GM18498 (cell line): ENCODE measurements around the gene ATM.

Experiments
- ATAC-seq: cut with Tn5 transposase; IDR thresholded peaks from one replicate; pipeline ENCODE4 v1.9.1; 2021; ENCODE audit warnings: mild to moderate bottlenecking, moderate library complexity; ENCODE audit not compliant: unreplicated experiment

ATM gene

DNA sequence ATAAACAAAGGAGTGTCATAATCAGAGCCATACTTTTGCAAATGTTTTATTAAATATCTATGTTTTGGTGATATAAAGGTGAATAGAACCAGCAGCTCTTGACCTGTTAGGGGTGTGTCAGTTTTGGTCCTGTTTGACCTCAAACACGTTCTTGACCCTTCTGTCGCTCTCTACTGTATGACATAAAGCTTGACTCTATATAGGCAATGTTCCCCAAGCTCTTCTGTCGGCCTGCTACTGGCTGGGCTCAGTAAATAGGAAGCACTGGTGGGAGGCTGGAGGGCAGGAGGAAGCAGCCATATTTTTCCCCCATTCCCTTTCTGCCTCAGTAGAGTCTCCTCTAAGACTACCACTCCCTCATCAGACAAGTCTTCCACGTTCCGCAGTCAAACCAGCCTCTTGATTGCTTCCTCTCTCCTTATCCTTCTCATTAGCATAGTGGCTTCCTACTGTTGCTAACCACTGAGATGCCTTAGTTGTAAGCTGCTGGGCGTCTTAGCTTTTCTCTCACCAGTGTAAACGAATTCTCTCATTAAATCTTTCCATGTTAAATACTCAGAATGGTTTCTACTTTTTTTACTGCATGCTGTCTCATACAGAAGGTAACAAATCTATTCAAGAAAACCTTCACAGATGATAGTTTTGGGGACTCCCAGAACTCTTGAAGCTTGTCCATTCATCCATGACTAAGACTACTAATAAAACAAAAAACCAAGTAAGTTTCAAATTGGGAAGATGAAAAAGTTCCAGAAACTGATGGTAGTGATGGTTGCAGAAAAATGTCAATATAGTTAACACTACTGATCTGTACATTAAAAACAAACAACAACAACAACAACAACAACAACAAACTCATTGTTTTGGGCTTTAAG, 3.7 kb upstream of the ATM start:
- no peak for ATAC-seq

DNA sequence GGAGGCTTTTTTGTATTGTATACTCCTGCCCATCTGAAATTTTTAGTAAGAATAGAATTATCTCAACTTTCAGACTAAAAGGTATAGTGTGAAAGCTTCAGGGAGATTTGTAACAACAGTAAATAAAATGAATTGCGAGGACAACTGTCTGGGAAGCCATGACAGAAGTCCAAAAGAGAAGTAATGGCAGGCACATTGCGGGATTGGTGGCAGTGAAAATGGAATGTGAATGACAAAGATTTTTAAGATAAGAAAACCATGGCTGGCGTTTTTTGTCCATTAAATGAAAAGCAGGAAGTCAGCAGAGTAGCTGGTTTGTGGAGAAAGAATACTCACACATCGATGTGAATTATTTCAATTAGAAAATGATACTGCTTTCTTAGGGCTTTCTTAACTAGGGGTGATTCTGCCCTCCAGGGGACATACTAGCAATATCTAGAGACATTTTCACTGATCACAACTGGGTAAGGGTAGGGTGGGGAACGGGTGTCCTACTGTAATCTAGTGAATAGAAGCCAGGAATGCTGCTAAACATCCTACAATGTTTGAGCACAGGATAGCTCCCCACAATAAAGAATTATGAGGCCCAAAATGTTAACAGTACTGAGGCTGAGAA, 2.0 kb upstream of the ATM start:
- no peak for ATAC-seq

DNA sequence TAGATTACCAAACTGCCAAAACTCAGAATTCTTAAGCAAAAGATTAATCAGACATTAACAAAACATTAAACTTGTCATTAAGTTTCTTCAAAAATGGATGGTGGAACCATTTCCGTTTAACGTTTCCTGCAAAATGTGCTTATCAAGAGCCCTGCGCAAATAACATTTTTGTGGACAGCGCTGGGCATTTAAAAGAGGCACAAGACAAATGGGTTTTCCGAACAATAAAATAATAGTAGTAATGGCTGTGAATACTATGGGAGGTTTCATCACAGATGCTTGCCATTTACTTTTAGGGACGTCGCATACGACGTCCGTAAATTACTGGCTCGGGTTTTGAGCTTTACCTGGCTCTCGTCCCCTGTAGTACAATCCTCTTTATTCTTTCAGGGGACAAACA, 1.5 kb upstream of the ATM start:
- no peak for ATAC-seq

DNA sequence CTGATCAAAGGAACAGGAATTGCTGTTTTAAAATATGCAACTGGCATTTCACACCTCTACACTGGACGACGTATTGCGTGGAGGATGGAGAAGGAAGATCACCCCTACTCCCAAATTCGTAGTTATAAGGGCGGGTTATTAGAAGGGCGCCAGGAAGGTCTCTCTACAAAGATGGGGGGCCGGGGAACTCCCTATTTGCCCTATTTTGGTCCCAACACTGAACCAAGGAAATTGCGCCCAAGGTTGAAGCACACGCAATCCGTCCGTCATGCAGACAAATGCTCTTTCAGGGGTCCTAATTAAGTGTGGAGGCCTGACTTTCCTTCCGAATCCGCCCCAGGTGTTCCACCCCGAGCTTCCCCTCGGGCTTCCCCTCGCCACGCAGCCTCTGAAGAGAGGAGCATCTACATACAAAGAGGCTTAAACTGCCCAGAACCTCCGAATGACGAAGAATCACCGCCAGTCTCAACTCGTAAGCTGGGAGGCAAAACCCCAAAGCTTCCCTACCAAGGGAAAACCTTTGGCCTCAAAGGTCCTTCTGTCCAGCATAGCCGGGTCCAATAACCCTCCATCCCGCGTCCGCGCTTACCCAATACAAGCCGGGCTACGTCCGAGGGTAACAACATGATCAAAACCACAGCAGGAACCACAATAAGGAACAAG, 825 bp upstream of the ATM start:
- ATAC-seq = no peak

DNA sequence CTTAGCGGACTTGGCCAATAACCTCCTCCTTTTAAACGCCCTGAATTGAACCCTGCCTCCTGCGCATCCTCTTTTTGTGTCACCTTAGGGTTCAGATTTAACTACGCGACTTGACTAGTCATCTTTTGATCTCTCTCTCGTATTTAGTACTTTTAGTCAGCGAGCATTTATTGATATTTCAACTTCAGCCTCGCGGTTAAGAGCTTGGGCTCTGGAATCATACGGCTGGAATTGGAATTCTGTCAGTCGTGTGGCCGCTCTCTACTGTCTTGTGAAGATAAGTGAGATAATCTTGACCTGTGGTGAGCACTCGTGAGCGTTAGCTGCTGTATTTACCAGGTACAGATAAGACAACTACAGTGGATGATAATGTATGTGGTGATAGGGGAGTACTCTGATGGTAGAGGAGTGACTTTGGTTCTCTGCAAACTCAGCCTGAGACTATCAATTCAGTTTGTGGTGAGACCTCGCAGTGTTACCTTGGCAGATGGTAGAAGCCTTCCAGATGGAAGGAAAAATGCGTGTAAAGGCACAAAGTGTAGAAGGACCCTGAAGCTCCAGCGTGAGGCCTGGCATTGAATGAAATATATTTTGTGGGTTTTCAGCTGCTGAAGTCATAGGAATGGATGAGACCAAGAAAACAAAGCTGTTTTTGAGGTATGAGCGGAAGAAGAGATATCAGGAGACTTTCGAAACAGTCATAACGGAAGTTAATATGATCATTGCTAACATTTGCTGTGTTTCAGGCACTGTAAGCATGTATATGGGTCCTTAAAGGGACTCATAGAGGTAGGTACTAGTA, 682 bp downstream of the ATM start:
- ATAC-seq = peak; percentile 26

DNA sequence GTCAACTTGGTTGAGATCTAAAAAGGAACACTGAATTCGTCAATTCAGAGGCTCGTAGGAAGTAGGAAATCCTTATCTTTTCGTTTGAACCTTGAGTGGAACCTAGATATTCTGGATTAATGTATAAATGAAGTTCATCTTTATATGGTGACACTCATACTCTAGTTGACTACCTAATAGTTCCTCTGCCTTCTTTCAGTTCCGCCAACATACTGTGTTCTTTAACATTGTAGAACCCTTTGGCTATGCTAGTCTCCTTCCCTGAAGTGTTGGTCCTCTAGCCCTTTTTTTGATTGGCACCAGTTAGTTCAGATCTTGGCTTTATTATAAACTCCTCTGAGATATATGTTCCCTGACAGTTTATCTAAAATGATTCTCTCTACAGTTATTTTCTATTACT, 1.5 kb downstream of the ATM start:
- no peak for ATAC-seq

DNA sequence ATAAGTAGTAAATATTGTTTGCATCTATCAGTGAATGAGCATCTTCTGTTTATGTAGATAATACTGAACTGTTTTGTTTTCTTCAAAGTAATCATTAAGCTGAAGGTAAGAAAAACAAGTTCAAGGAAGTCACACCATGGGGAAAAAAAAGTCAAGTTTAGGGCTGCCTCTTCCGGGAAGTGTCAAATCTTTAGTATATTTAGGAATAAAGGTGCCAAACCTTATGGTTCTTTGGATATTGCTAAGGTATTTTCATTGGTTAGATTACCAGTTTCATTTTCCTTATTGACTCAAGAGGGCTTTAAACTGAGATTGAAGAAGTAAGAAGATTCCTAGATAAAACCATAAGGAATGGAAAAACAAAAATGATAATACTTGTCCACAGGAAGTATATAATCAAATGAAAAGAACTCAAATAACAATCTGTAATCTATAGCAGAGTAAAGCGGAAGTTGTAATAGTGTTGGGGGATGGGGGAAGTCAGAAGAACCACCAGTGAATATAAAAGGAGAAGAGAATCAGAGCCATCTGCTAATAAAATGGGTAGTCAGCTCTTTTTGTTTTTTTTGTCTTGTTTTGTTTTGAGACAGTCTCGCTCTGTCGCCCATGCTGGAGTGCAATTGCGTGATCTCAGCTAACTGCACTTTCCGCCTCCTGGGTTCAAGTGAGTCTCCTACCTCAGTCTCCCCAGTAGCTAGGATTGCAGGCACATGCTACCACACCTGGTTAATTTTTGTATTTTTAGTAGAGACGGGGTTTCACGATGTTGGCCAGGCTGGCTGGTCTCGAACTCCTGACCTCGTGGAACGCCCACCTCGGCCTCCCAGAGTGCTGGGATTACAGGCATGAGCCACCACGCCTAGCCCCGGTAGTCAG, 2.3 kb downstream of the ATM start:
- ATAC-seq = no peak

DNA sequence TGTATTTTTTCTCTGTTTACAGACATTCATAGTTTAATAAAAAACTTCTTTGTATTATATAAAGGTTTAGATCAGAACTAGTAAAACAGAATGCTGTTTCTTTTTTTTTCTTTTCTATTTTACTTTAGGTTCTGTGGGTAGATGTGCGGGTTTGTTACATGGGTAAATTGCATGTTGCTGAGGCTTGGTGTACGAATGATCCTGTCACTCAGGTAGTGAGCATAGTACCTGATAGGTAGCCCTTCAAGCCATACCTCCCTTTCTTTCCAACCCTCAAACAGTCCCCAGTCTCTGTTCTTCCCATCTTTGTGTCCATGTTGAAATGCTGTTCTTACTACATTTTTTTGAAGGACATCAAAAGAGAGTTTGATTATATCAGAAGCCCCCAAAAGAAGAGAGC, 3.2 kb downstream of the ATM start:
- ATAC-seq = no peak

DNA sequence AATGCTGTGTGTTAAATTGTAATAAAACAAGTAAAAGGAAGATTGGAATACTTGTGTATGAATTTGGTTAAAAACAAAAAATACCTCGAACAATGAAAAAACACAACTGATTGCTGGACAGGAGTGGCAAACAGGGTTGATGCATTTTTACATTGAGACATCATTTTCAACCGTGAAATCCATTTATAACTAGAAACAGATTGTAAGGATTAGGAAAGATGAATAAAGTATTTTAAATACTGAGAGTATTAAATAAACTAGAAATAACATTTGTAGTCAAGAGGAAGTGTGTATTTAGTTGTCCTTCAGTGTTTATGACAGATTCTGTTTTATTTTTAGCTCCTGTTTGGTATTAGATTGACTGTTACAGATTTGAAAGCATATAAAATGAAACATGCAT, 5.4 kb downstream of the ATM start:
- no peak for ATAC-seq

DNA sequence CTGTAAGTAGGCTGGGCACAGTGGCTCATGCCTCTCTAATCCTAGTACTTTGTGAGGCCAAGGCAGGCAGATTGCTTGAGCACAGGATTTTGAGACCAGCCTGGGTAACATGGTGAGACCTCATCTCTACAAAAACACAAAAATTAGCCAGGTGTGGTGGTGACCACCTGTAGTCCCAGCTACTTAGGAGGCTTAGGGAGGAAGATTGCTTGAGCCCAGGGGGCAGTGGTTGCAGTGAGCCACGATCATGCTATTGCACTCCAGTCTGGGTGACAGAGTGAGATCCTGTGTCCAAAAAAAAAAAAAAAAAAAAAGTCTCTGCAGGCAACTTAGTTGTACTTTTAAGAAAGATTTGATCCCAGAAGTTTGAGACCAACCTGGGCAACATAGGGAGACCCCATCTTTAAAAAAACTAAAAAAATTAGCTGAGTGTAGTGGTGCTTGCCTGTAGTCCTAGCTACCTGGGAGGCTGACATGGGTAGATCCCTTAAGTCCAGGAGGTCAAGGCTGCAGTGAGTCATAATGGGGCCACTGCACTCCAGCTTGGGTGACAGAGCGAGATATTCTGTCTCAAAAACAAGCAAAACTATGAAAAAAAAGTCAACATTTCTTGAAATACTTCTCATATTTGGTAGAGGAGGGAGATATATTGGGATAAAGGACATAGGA, 10.5 kb downstream of the ATM start:
- no peak for ATAC-seq

DNA sequence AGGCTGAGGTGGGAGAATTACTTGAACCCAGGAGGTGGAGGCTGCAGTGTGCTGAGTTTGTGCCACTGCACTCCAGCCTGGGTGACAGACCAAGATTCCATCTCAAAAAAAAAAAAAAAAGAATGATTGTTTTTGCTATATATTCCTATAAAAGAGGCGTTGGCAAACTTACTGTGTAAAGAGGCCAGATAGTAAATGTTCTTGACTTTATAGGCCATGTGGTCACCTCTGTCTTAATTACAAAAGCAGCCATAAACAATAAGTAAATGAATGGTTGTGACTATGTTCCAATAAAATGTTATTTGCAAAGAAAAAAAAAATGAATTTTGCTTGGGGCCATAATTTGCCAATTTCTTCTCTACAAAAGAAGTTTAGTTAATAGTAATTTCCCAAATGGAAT, 12.3 kb downstream of the ATM start:
- no peak for ATAC-seq

DNA sequence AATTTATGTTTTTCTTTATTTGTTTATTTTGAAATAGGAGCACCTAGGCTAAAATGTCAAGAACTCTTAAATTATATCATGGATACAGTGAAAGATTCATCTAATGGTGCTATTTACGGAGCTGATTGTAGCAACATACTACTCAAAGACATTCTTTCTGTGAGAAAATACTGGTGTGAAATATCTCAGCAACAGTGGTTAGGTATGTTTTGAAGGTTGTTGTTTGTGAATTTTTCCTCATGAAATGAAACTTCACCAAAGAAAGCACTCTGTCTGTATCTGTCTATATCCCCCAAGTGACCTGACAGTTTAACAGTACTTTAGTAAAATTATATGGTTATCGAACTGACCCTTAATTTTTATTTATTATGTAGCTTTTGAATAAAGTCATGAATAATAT, 12.8 kb downstream of the ATM start:
- ATAC-seq = no peak

DNA sequence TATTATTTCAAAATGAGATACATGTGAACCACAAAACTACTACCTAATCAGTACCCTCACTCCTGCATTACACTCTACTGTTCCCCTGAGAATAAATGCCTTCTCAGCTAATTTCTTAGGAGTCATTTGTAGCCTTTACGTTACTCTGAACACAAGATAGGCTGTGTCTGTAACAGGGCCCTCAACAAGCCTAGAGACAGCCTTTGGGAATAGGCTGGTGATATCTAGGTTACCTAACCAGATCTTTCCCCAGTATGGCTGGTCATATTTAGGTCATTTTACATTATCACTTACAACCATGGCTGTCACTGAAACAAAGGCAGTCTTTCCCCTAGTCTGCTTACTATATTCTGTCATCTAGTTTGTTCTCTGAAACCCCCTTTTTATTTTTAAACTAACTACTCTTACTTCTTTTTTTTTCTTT, 14.2 kb downstream of the ATM start:
- ATAC-seq = peak; percentile 43

DNA sequence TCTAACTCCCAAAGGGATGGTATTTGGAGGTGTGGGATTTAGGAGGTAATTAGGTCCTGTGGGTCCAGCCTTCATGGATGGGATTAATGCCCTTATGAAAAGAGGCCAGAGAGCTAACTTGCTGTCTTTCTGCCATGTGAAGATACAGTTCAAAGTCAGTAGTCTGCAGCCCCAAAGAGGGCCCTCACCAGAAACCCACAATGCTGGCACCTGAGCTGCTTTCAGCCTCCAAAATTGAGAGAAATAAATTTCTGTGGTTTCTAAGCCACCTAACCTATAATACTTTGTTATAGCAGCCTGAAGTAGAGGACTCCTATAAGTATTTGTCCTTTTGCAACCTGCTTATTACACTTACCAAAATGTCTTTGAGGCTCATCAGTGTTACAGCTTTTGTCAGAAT, 16.2 kb downstream of the ATM start:
- no peak for ATAC-seq

DNA sequence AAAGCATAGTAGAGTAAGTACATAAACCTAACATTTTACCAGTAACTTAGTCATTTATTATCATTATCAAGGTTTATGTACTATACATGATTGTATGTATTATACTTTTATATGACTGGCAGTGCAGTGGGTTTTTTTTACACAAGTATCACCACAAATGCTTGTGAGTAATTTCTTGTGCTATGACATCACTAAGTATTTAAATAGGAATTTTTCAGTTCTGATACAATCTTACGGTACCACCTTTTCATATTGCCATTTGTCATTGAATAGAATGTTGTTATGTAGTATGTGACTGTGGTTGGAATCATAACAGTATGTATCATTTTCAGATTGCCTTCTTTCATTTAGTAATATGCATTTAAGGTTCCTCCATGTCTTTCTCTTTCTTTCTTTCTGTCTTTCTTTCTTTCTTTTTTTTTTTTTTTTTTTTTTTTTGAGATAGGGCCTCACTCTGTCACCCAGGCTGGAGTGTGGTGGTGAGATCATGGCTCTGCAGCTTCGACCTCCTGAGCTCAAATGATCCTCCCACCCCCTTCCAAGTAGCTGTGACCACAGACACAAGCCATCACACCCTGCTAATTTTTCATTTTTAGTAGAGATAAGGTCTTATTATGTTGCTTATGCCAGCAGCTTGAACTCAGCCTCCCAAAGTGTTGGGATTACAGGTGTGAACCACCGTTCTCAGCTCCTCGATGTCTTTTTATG, 18.6 kb downstream of the ATM start:
- ATAC-seq = no peak

DNA sequence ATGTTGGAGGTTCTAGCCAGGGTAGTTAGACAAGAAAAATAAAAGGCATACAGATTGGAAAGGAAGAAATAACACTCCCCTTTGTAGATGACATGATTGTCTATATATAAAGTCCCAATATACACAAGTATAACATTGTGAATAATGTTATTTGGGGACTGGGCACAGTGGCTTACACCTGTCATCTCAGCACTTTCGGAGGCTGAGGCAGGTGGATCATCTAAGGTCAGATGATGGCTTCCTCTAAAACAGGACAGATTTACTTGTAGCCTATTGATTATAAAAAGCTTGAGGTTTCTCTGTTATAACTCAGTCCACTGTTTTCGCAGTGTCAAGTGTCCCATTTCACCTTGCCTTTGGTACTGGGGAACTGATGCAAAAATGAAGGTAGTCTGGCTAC, 19.6 kb downstream of the ATM start:
- no peak for ATAC-seq

DNA sequence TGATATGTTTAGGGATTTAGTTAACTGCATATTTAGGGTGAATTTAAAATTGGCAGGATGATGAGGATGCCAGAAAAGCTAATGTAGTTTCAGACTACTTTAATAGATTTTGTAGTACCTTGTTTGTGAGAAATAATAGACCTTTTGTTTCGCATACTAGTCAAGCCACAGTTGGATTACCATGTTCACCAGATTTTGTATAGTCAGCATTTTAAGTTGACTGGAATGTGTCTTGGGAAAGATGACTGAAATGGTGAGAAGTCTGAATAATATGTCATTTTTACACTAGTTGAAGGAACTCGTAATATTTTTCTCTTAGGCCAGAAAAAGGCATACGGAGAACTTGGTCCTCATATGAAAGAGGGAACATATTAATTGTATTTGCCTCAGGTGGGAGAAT, 23.4 kb downstream of the ATM start:
- no peak for ATAC-seq

DNA sequence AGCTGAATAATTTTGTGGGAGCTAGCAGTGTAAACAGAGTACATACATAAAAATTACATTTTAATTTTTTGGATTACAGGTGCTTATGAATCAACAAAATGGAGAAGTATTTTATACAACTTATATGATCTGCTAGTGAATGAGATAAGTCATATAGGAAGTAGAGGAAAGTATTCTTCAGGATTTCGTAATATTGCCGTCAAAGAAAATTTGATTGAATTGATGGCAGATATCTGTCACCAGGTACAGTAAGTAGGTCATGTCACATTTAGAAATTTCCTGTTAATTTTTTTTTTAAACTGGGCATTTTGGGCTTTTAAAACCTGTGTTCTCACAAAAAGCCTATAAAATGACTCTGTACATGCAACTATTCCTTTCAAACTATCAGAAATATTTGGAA, 24.0 kb downstream of the ATM start:
- no peak for ATAC-seq

DNA sequence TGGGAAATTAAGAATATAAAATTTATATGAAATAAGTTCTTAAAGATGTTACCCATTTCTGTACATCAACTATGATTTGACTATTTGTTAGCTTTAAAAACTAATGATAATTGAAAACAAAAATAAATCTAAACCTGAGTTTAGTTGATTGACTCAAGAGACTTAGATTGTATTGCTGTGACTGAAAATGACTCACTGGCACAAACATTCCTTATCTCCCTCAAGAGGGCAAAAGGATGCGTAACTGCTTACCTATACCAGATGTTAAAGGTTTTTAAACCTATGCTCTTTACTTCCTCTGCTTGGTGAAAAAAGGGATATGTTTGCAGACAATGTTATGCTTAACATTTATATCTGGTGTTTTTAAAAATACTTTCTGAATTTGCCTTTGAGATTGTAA, 30.3 kb downstream of the ATM start:
- no peak for ATAC-seq
